ENCODE measurements around the gene ZNF318.
A peak's percentile ranks its signal among the peaks of the same experiment; 100 is the strongest.

Gene ZNF318

GRCh38 chr6:43313813-43314212 is 55.6 kb downstream of the ZNF318 start:
- Histone ChIP-seq H3K4me3 (ENCODE audit: low read depth, low read length) (no peak overlapping the region), H3K4me1 (no peaks in the 10 kb centered on the region; the same call in 1 of the 2 replicates), H3K36me3 (no peaks in the 10 kb centered on the region), H3K27me3 (no peaks in the 10 kb centered on the region), H3K9me3 (no peaks in the 10 kb centered on the region)
- TF ChIP-seq CTCF (IDR thresholded peaks at IDR 0.05; ENCODE audit: low read depth, low read length) = no peak
- no peak for DNase-seq

GRCh38 chr6:43311666-43312065 is 57.8 kb downstream of the ZNF318 start:
- H3K36me3 ChIP-seq = no peaks in the 10 kb centered on the region
- no peak for TF ChIP-seq CTCF (IDR thresholded peaks at IDR 0.05; ENCODE audit: low read depth, low read length)
- H3K4me1 ChIP-seq = no peaks in the 10 kb centered on the region; the same call in 1 of the 2 replicates
- no peak for DNase-seq
- no peaks in the 10 kb centered on the region for H3K27me3 ChIP-seq
- H3K4me3 ChIP-seq (ENCODE audit: low read depth, low read length) = no peak overlapping the region
- H3K9me3 ChIP-seq = no peaks in the 10 kb centered on the region

- H3K27me3 ChIP-seq = no peaks in the 10 kb centered on the region
- no peaks in the 10 kb centered on the region; the same call in 1 of the 2 replicates for H3K4me1 ChIP-seq
- no peaks in the 10 kb centered on the region for H3K36me3 ChIP-seq
- no peak overlapping the region for H3K4me3 ChIP-seq (ENCODE audit: low read depth, low read length)
- TF ChIP-seq CTCF (IDR thresholded peaks at IDR 0.05; ENCODE audit: low read depth, low read length) = no peak
- no peak for DNase-seq
- H3K9me3 ChIP-seq = no peaks in the 10 kb centered on the region
These were observed 58.8 kb downstream of the ZNF318 start for GRCh38 chr6:43310624-43311023.

- no peaks in the 10 kb centered on the region for H3K36me3 ChIP-seq
These were observed 59.3 kb downstream of the ZNF318 start for GRCh38 chr6:43310134-43310533.

GRCh38 chr6:43308990-43309477 is 60.4 kb downstream of the ZNF318 start:
- Histone ChIP-seq H3K4me3 (ENCODE audit: low read depth, low read length) (peak overlapping the region; percentile 69), H3K36me3 (no peaks in the 10 kb centered on the region), H3K9me3 (no peaks in the 10 kb centered on the region), H3K27me3 (no peaks in the 10 kb centered on the region), H3K4me1 (no peaks in the 10 kb centered on the region; the same call in 1 of the 2 replicates)
- DNase-seq = no peak
- no peak for TF ChIP-seq CTCF (IDR thresholded peaks at IDR 0.05; ENCODE audit: low read depth, low read length)

More at GRCh38 chr6:43310134-43310533, 59.3 kb downstream of the ZNF318 start:
- no peak for TF ChIP-seq CTCF (IDR thresholded peaks at IDR 0.05; ENCODE audit: low read depth, low read length)
- DNase-seq = no peak
- Histone ChIP-seq H3K9me3 (no peaks in the 10 kb centered on the region), H3K4me3 (ENCODE audit: low read depth, low read length) (no peak overlapping the region), H3K4me1 (no peaks in the 10 kb centered on the region; the same call in 1 of the 2 replicates), H3K27me3 (no peaks in the 10 kb centered on the region)

GRCh38 chr6:43308101-43308989 is 61.1 kb downstream of the ZNF318 start, which contains the start of gene CRIP3:
Gene CRIP3 (minus strand): TSS chr6:43308826. CDS start chr6:43308792, 34 bp downstream.
- no peaks in the 10 kb centered on the region for H3K36me3 ChIP-seq
- no peaks in the 10 kb centered on the region; the same call in 1 of the 2 replicates for H3K4me1 ChIP-seq
- H3K27me3 ChIP-seq = no peaks in the 10 kb centered on the region
- H3K4me3 ChIP-seq (ENCODE audit: low read depth, low read length) = peak within 1 kb of the TSS; percentile 69
- DNase-seq = peak; percentile 57
- TF ChIP-seq CTCF (IDR thresholded peaks at IDR 0.05; ENCODE audit: low read depth, low read length) = peak; percentile 41
- H3K9me3 ChIP-seq = no peaks in the 10 kb centered on the region

Measured in BE2C (cell line).